Stimulated activated effector memory CD8-positive, alpha-beta T cell treated with anti-CD3 and anti-CD28 coated beads, Interleukin-12 subunit alpha, Interleukin-12 subunit beta, amount 100 ng/mL, for 72 hours (primary cell): ENCODE results near the gene MAP3K15.
"Not testable (repeated sequence)": the region's sequence is repeated elsewhere in the genome, so short reads cannot be mapped to it uniquely, and the experiment has no call there.

ENCODE experiments used
- ATAC-seq: fragments of 150-1000 bp; cut with Tn5 transposase; 2 replicates; pipeline ENCODE4 v1.10.0; 2021
- DNase-seq, 2 donors: peaks; one replicate each; pipeline ENCODE4 v3.0.0; 2021 to 2022; ENCODE audit warnings: low spot score in 2 of 2
- H3K27ac Mint-ChIP-seq: one replicate; pipeline ENCODE4 v1.8.0; 2022; ENCODE audit warnings: mild to moderate bottlenecking, mixed read lengths
- H3K36me3 Mint-ChIP-seq: one replicate; pipeline ENCODE4 v1.8.0; 2022; ENCODE audit warnings: mild to moderate bottlenecking, mixed read lengths
- H3K4me1 Mint-ChIP-seq: one replicate; pipeline ENCODE4 v1.8.0; 2022; ENCODE audit warnings: mixed read lengths
- H3K4me3 Mint-ChIP-seq: one replicate; pipeline ENCODE4 v1.8.0; 2022; ENCODE audit warnings: mild to moderate bottlenecking, mixed read lengths
- H3K9me3 Mint-ChIP-seq: one replicate; pipeline ENCODE4 v1.8.0; 2022; ENCODE audit warnings: mixed read lengths

The MAP3K15 gene

GRCh38 chrX:19496711-19497110, 18.6 kb downstream of the MAP3K15 start:
- H3K4me3 Mint-ChIP-seq: no peak overlapping the region
- no peak for ATAC-seq
- no peak for DNase-seq
- H3K27ac Mint-ChIP-seq: no peak overlapping the region
- no peaks in the 10 kb centered on the region for H3K9me3 Mint-ChIP-seq
- no peaks in the 10 kb centered on the region for H3K36me3 Mint-ChIP-seq
- no peaks in the 10 kb centered on the region for H3K4me1 Mint-ChIP-seq

- Mint-ChIP-seq H3K9me3 (no peaks in the 10 kb centered on the region), H3K27ac (no peak overlapping the region), H3K36me3 (no peaks in the 10 kb centered on the region), H3K4me3 (no peak overlapping the region), H3K4me1 (peaks cover 4% of the 10 kb centered on the region)
- DNase-seq (no peak), ATAC-seq (no peak)
These were observed 27.6 kb downstream of the MAP3K15 start for GRCh38 chrX:19487520-19488200.

GRCh38 chrX:19479458-19479857, 35.9 kb downstream of the MAP3K15 start:
- Mint-ChIP-seq H3K9me3 (peaks cover 2% of the 10 kb centered on the region), H3K27ac (no peak overlapping the region), H3K4me3 (no peak overlapping the region), H3K4me1 (no peaks in the 10 kb centered on the region), H3K36me3 (peaks cover 7% of the 10 kb centered on the region)
- ATAC-seq: no peak
- no peak for DNase-seq

- not testable (repeated sequence) for H3K9me3 Mint-ChIP-seq, H3K4me1 Mint-ChIP-seq, ATAC-seq, H3K4me3 Mint-ChIP-seq, H3K36me3 Mint-ChIP-seq, DNase-seq, H3K27ac Mint-ChIP-seq
These were observed 46.9 kb downstream of the MAP3K15 start for GRCh38 chrX:19468383-19468782.

GRCh38 chrX:19462879-19463278, 52.4 kb downstream of the MAP3K15 start:
- H3K27ac Mint-ChIP-seq: no peak overlapping the region
- H3K9me3 Mint-ChIP-seq: no peaks in the 10 kb centered on the region
- DNase-seq: no peak
- H3K4me1 Mint-ChIP-seq: no peaks in the 10 kb centered on the region
- no peak overlapping the region for H3K4me3 Mint-ChIP-seq
- no peaks in the 10 kb centered on the region for H3K36me3 Mint-ChIP-seq
- ATAC-seq: no peak

- no peak overlapping the region for H3K27ac Mint-ChIP-seq
- H3K4me1 Mint-ChIP-seq: no peaks in the 10 kb centered on the region
- no peak for DNase-seq
These were observed 53.1 kb downstream of the MAP3K15 start for GRCh38 chrX:19462231-19462630.

GRCh38 chrX:19457662-19458061, 57.6 kb downstream of the MAP3K15 start:
- Mint-ChIP-seq H3K4me1 (no peaks in the 10 kb centered on the region), H3K27ac (no peak overlapping the region), H3K36me3 (no peaks in the 10 kb centered on the region), H3K4me3 (no peak overlapping the region), H3K9me3 (no peaks in the 10 kb centered on the region)
- ATAC-seq (no peak), DNase-seq (no peak)

More at GRCh38 chrX:19462231-19462630, 53.1 kb downstream of the MAP3K15 start:
- no peak overlapping the region for H3K4me3 Mint-ChIP-seq
- no peaks in the 10 kb centered on the region for H3K36me3 Mint-ChIP-seq
- H3K9me3 Mint-ChIP-seq: no peaks in the 10 kb centered on the region
- ATAC-seq: no peak

GRCh38 chrX:19448077-19448476, 67.2 kb downstream of the MAP3K15 start:
- H3K36me3 Mint-ChIP-seq: no peaks in the 10 kb centered on the region
- DNase-seq (no peak), ATAC-seq (no peak)
- no peak overlapping the region for H3K4me3 Mint-ChIP-seq
- H3K27ac Mint-ChIP-seq: no peak overlapping the region
- no peaks in the 10 kb centered on the region for H3K4me1 Mint-ChIP-seq
- no peaks in the 10 kb centered on the region for H3K9me3 Mint-ChIP-seq

GRCh38 chrX:19446397-19446796, 68.9 kb downstream of the MAP3K15 start:
- H3K27ac Mint-ChIP-seq: no peak overlapping the region
- DNase-seq (no peak), ATAC-seq (no peak)
- no peaks in the 10 kb centered on the region for H3K4me1 Mint-ChIP-seq
- no peak overlapping the region for H3K4me3 Mint-ChIP-seq
- no peaks in the 10 kb centered on the region for H3K9me3 Mint-ChIP-seq
- H3K36me3 Mint-ChIP-seq: no peaks in the 10 kb centered on the region

- ATAC-seq, H3K27ac Mint-ChIP-seq, DNase-seq, H3K9me3 Mint-ChIP-seq, H3K36me3 Mint-ChIP-seq, H3K4me1 Mint-ChIP-seq, H3K4me3 Mint-ChIP-seq: not testable (repeated sequence)
These were observed 69.5 kb downstream of the MAP3K15 start for GRCh38 chrX:19445772-19446171.

- H3K4me1 Mint-ChIP-seq: no peaks in the 10 kb centered on the region
- H3K4me3 Mint-ChIP-seq: no peak overlapping the region
- ATAC-seq (no peak), DNase-seq (no peak)
- H3K9me3 Mint-ChIP-seq: no peaks in the 10 kb centered on the region
- H3K36me3 Mint-ChIP-seq: no peaks in the 10 kb centered on the region
- no peak overlapping the region for H3K27ac Mint-ChIP-seq
These were observed 71.3 kb downstream of the MAP3K15 start for GRCh38 chrX:19443869-19444526.

GRCh38 chrX:19440713-19441112, 74.6 kb downstream of the MAP3K15 start:
- Mint-ChIP-seq H3K4me3 (no peak overlapping the region), H3K4me1 (no peaks in the 10 kb centered on the region), H3K9me3 (no peaks in the 10 kb centered on the region), H3K36me3 (no peaks in the 10 kb centered on the region), H3K27ac (no peak overlapping the region)
- ATAC-seq (no peak), DNase-seq (no peak)

GRCh38 chrX:19422661-19423060, 92.6 kb downstream of the MAP3K15 start:
- not testable (repeated sequence) for ATAC-seq, H3K36me3 Mint-ChIP-seq, H3K9me3 Mint-ChIP-seq, H3K4me1 Mint-ChIP-seq, H3K27ac Mint-ChIP-seq, H3K4me3 Mint-ChIP-seq, DNase-seq

GRCh38 chrX:19410259-19410658, 105.0 kb downstream of the MAP3K15 start:
- ATAC-seq (no peak), DNase-seq (no peak)
- H3K9me3 Mint-ChIP-seq: no peaks in the 10 kb centered on the region
- no peaks in the 10 kb centered on the region for H3K36me3 Mint-ChIP-seq
- no peak overlapping the region for H3K4me3 Mint-ChIP-seq
- H3K4me1 Mint-ChIP-seq: no peaks in the 10 kb centered on the region
- no peak overlapping the region for H3K27ac Mint-ChIP-seq

GRCh38 chrX:19403696-19404095, 111.6 kb downstream of the MAP3K15 start:
- H3K4me3 Mint-ChIP-seq: no peak overlapping the region
- no peaks in the 10 kb centered on the region for H3K9me3 Mint-ChIP-seq
- no peaks in the 10 kb centered on the region for H3K4me1 Mint-ChIP-seq
- no peak for DNase-seq
- no peak for ATAC-seq
- H3K27ac Mint-ChIP-seq: no peak overlapping the region
- H3K36me3 Mint-ChIP-seq: no peaks in the 10 kb centered on the region

GRCh38 chrX:19392703-19393102, 122.6 kb downstream of the MAP3K15 start:
- Mint-ChIP-seq H3K36me3 (no peaks in the 10 kb centered on the region), H3K4me3 (no peak overlapping the region), H3K4me1 (no peaks in the 10 kb centered on the region), H3K27ac (no peak overlapping the region), H3K9me3 (no peaks in the 10 kb centered on the region)
- DNase-seq: no peak
- no peak for ATAC-seq
